Stimulated activated naive B cell treated with anti-CD40 and anti-IgM and Interleukin-4, amounts not matched to agents 10 μg/mL and 1 μg/mL and 100 μg/mL, for 72 hours (primary cell): Measurements from ENCODE around the gene KDM1A.
A peak's percentile ranks its signal among the peaks of the same experiment; 100 is the strongest.

ENCODE experiments used
- ATAC-seq, 2 donors: fragments of 150-1000 bp; cut with Tn5 transposase; replicated peaks; 2 replicates each; pipeline ENCODE4 v1.10.0; 2021; ENCODE audit warnings: moderate library complexity in 1 of 2
- DNase-seq: peaks from one replicate; pipeline ENCODE4 v3.0.0; 2021
- H3K27ac Mint-ChIP-seq: one replicate; pipeline ENCODE4 v1.8.0; 2022; ENCODE audit warnings: mild to moderate bottlenecking, mixed read lengths
- H3K27me3 Mint-ChIP-seq, 2 donors: one replicate each; pipeline ENCODE4 v1.8.0; 2022; ENCODE audit warnings: mixed read lengths in 2 of 2
- H3K36me3 Mint-ChIP-seq, 2 donors: one replicate each; pipeline ENCODE4 v1.8.0; 2022; ENCODE audit warnings: mixed read lengths in 2 of 2, mild to moderate bottlenecking in 1 of 2
- H3K4me1 Mint-ChIP-seq, 2 donors: one replicate each; pipeline ENCODE4 v1.8.0; 2022; ENCODE audit warnings: mixed read lengths in 2 of 2, mild to moderate bottlenecking in 1 of 2
- H3K4me3 Mint-ChIP-seq, 2 donors: one replicate each; pipeline ENCODE4 v1.8.0; 2022; ENCODE audit warnings: mild to moderate bottlenecking in 2 of 2, mixed read lengths in 2 of 2, moderate library complexity in 1 of 2
- H3K9me3 Mint-ChIP-seq, 2 donors: one replicate each; pipeline ENCODE4 v1.8.0; 2022; ENCODE audit warnings: mixed read lengths in 2 of 2, mild to moderate bottlenecking in 1 of 2

Gene KDM1A

DNA sequence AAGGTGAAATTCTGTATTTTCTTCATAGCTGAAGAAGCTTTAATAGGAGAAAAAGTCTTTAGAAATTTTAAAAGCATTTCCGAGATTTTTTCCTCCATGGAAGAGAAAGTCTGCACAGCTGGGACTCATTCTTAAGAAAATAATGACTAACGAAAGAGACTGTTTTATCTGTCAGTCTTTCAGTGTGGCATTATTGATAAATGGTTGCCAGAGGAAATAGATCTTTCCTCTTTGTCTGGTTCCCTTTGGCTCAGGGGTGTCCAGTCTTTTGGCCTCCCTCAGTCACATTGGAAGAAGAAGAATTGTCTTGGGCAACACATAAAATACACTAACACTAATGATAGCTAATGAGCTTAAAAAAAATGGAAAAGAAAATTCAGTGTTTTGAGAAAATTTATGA is 49.9 kb downstream of the KDM1A start:
- Mint-ChIP-seq H3K36me3 (peaks cover 28 to 48% of the 10 kb centered on the region in 2 donors), H3K9me3 (no peaks in the 10 kb centered on the region), H3K4me3 (no peak overlapping the region), H3K27ac (no peak overlapping the region), H3K27me3 (no peaks in the 10 kb centered on the region), H3K4me1 (peaks cover 0 to 2% of the 10 kb centered on the region in 2 donors)
- ATAC-seq (no peak), DNase-seq (no peak)

DNA sequence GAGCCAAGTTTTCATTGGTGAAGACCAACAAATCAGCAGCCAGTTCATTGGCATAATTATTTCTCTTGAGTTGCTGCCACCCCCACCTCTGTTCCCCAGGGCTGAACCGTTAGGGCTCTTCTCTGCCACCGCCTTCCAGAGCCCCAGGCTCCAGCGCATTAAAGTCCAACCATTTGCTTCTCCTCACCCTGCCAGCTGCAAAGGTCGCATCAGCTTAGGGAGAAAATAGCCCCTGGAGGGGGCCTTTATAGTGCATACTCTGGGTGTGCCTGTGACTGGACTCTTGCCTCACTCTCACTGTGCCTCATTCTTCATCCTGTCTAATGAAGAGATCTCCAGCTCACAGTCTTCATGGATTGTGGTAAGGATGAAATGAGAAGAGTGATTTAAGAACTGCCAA is 50.4 kb downstream of the KDM1A start:
- Mint-ChIP-seq H3K4me3 (no peak overlapping the region), H3K9me3 (no peaks in the 10 kb centered on the region), H3K27me3 (no peaks in the 10 kb centered on the region), H3K36me3 (peaks cover 28 to 48% of the 10 kb centered on the region in 2 donors), H3K27ac (peak overlapping the region; percentile 20), H3K4me1 (peaks cover 0 to 2% of the 10 kb centered on the region in 2 donors)
- ATAC-seq (no peak), DNase-seq (no peak)

DNA sequence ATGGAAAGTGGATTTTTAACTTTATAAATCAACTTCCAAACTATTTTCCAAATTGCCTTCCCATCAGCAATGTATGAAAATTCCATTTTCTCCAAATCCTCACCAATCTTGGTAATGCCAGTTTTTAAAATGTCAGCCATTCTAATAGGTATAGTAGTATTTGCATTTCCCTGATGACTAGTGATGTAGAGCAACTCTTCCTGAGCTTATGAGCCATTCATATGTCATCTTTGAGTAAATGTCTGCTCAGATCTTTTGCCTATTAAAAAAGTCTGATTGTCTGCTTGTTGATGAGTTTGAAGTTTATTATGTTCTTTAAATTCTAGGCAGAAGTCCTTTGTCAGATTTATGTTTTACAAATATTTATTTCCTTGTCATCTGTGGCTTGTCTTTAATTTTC is 54.7 kb downstream of the KDM1A start:
- ATAC-seq (no peak), DNase-seq (no peak)
- H3K4me3 Mint-ChIP-seq = no peak overlapping the region
- H3K27me3 Mint-ChIP-seq = no peaks in the 10 kb centered on the region
- no peaks in the 10 kb centered on the region for H3K4me1 Mint-ChIP-seq
- H3K27ac Mint-ChIP-seq = no peak overlapping the region
- H3K36me3 Mint-ChIP-seq = peaks cover 29 to 45% of the 10 kb centered on the region in 2 donors
- no peaks in the 10 kb centered on the region for H3K9me3 Mint-ChIP-seq

DNA sequence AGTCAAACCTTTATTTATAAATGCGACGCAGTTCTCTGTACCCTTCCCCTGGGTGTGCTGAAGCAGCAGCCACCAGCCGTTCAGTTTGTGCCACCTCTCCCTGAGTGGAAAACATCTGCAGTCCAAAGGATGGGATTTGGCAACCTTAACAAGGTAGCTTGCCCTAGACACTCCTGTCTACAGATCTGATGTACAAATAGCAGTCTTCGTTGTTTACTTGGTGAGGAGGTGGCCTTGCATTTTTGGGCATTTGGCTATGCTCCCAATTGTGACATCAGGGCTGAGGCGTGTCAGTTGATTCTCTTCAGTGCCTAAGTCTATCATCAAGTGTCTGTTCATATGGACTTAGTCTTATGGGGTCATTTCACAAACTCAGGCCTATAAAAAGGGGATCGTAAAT is 59.8 kb downstream of the KDM1A start:
- H3K9me3 Mint-ChIP-seq = no peaks in the 10 kb centered on the region
- DNase-seq (no peak), ATAC-seq (no peak)
- H3K4me1 Mint-ChIP-seq = no peaks in the 10 kb centered on the region
- no peak overlapping the region for H3K4me3 Mint-ChIP-seq
- H3K27ac Mint-ChIP-seq = peak overlapping the region; percentile 51
- no peaks in the 10 kb centered on the region for H3K27me3 Mint-ChIP-seq
- H3K36me3 Mint-ChIP-seq = peaks cover 35 to 56% of the 10 kb centered on the region in 2 donors

DNA sequence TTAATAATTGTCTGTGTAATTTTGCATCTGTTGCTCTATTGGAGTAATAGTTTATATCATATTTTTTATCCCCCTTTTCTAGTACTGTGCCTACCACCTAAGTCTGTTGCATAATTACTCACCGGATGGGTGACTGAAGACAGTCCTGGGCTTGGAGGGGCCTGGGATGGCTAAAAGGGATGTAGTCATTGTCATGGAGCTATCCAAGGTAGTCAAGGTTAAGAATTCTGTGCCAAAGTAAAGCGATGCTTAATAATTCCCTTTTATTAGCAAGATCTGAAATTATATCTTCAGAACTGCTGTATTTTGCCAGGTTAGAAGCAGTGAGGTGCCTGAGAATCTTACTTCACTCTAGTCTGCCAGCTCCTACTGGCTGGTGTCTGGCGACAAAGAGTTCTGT is 61.6 kb downstream of the KDM1A start:
- Mint-ChIP-seq H3K27ac (no peak overlapping the region), H3K9me3 (no peaks in the 10 kb centered on the region), H3K27me3 (no peaks in the 10 kb centered on the region), H3K36me3 (peaks cover 35 to 63% of the 10 kb centered on the region in 2 donors), H3K4me3 (no peak overlapping the region), H3K4me1 (peaks cover 0 to 3% of the 10 kb centered on the region in 2 donors)
- DNase-seq (no peak), ATAC-seq (no peak)

DNA sequence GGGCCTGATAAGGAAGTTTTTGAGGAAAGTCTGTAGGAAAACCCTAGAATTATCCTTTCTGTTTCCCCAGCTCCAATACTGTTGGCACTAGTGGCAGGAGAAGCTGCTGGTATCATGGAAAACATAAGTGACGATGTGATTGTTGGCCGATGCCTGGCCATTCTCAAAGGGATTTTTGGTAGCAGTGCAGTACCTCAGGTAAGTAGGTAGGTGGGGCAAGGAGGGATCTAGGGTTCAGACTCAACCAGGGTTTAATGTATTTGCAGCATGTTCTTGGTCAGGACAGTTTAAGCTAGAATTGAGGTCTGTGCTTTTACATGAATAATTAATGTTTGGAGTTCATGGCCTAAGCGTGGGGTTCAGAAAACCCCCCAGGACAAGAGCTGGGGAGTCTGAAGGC is 62.1 kb downstream of the KDM1A start:
- no peaks in the 10 kb centered on the region for H3K27me3 Mint-ChIP-seq
- no peak overlapping the region for H3K4me3 Mint-ChIP-seq
- ATAC-seq (no peak), DNase-seq (no peak)
- H3K36me3 Mint-ChIP-seq = peaks cover 35 to 67% of the 10 kb centered on the region in 2 donors
- peaks cover 0 to 3% of the 10 kb centered on the region in 2 donors for H3K4me1 Mint-ChIP-seq
- no peaks in the 10 kb centered on the region for H3K9me3 Mint-ChIP-seq
- no peak overlapping the region for H3K27ac Mint-ChIP-seq

DNA sequence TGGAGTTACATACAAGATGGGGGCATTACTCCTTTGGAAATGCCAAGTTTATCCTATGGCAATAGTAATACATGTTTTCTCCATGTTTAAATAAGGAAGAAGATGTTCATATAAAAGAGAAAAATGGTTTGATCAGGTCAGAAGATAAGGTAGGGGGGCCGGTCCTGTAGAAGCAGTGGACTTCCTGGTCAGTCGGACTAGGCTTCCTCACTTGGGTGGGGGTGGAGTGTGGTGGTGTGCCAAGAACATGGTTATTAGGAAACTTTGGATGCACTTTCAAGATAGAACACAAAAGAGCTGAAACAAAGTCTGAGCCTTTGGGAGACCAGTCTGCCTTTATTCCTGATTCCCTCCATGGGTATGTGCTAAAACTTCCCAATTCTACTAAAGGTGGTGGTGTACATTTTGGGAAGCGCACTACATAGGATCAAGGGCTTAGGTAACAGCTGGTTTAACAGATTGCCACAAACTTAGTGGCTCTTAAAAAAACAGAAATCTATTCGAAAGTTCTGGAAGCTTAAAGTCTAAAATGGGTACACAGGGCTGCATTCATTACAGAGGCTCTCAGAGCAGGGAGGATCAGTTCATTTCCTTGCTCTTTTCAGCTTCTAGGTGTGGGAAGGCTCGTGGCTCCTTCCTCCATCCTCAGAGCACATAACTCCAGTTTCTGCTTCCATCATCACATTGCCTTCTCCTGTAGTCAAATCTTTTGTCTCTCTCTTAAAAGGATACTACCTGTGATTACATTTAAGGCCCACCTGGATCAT is 64.6 kb downstream of the KDM1A start:
- no peak for ATAC-seq
- peaks cover 0 to 3% of the 10 kb centered on the region in 2 donors for H3K4me1 Mint-ChIP-seq
- H3K27ac Mint-ChIP-seq = peak overlapping the region; percentile 57
- H3K27me3 Mint-ChIP-seq = no peaks in the 10 kb centered on the region
- H3K9me3 Mint-ChIP-seq = no peaks in the 10 kb centered on the region
- H3K4me3 Mint-ChIP-seq = no peak overlapping the region
- peaks cover 40 to 78% of the 10 kb centered on the region in 2 donors for H3K36me3 Mint-ChIP-seq
- no peak for DNase-seq

DNA sequence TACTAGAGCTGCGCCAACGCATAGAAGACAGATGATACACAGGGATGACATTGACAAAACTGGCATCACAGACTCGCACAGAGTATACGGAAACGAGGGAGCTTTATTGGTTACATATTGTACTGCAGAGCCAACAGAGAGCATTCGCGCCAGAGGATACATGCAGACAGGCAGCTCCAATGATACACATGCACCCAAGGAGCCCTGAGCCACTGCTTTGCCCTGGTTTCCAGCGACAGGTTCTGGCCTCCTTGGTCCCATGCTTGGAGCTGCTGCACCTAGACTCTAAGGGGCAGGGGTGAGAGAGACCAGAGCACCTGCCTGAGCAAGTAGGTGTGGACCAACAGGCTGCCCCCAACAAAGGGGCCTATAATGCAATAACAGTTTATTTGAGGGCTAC is 65.6 kb downstream of the KDM1A start:
- H3K4me3 Mint-ChIP-seq = no peak overlapping the region
- ATAC-seq (no peak), DNase-seq (no peak)
- H3K27me3 Mint-ChIP-seq = no peaks in the 10 kb centered on the region
- H3K9me3 Mint-ChIP-seq = no peaks in the 10 kb centered on the region
- peaks cover 41 to 68% of the 10 kb centered on the region in 2 donors for H3K36me3 Mint-ChIP-seq
- peaks cover 0 to 3% of the 10 kb centered on the region in 2 donors for H3K4me1 Mint-ChIP-seq
- H3K27ac Mint-ChIP-seq = no peak overlapping the region

DNA sequence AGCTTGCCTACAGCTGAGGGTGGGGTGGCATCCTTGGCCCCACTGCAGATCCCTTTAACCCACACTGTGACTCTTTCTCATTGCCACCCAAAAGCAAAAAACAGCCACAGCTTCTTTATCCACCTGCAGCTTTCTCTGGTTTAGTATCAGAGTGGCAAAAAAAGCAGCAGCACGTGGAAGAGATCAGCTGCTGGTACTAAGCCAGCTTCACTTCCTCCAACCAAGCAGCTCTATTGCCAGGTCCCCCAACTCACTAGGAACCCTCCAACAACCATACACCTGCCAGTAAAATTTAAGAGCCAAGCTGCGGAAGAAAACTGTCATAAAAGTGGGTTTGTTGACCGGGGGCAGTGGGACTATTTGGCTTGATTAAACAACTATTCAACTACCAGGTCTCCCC is 66.4 kb downstream of the KDM1A start:
- Mint-ChIP-seq H3K27ac (peak overlapping the region; percentile 62), H3K4me3 (no peak overlapping the region), H3K9me3 (no peaks in the 10 kb centered on the region), H3K36me3 (peaks cover 38 to 64% of the 10 kb centered on the region in 2 donors), H3K4me1 (peaks cover 0 to 3% of the 10 kb centered on the region in 2 donors), H3K27me3 (no peaks in the 10 kb centered on the region)
- DNase-seq = no peak
- no peak for ATAC-seq

DNA sequence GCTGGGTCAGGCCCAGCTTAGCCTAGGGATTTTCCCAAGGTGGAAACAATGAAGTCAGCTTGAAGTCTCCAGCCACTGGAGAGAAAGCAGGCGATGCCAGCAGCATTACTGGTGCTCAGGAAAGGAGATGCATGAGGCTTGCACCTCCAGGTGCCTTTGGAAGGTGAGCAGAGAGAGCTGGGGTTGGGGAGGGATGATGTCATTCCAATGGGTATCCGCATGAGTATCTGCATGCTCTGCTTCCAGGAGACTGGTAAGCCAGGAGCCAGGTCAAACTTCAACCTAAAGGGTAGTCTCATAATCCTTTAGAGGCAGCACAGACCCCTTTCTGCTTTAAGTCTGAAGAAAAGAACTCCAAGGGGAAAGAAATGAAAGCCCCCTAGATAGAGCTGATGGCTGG is 68.8 kb downstream of the KDM1A start:
- peaks cover 38 to 55% of the 10 kb centered on the region in 2 donors for H3K36me3 Mint-ChIP-seq
- ATAC-seq (no peak), DNase-seq (no peak)
- H3K4me1 Mint-ChIP-seq = peaks cover 0 to 3% of the 10 kb centered on the region in 2 donors
- H3K27ac Mint-ChIP-seq = peak overlapping the region; percentile 37
- H3K27me3 Mint-ChIP-seq = no peaks in the 10 kb centered on the region
- no peak overlapping the region for H3K4me3 Mint-ChIP-seq
- no peaks in the 10 kb centered on the region for H3K9me3 Mint-ChIP-seq

DNA sequence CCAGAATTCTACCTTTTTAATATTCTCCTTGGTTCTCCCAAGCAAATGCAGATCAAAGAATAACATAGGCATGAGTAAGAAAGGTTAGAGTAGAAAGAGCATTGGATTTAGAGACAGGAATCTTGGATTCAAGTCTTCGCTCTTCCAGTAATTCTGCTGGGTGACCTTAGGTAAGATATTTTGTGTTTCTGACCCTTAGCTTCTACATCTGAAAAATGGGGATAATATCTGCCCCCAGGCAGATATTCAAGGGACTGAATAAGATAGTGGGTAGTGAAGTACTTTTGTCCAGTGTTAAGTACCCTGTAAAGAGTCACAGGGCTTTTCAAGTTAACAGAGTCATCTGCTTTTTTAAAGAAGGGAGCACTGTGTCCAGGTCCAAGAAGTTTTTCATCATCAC is 70.8 kb downstream of the KDM1A start:
- peaks cover 0 to 3% of the 10 kb centered on the region in 2 donors for H3K4me1 Mint-ChIP-seq
- no peaks in the 10 kb centered on the region for H3K27me3 Mint-ChIP-seq
- H3K9me3 Mint-ChIP-seq = no peaks in the 10 kb centered on the region
- H3K36me3 Mint-ChIP-seq = peaks cover 45 to 53% of the 10 kb centered on the region in 2 donors
- no peak for ATAC-seq
- no peak overlapping the region for H3K4me3 Mint-ChIP-seq
- no peak overlapping the region for H3K27ac Mint-ChIP-seq
- DNase-seq = no peak

DNA sequence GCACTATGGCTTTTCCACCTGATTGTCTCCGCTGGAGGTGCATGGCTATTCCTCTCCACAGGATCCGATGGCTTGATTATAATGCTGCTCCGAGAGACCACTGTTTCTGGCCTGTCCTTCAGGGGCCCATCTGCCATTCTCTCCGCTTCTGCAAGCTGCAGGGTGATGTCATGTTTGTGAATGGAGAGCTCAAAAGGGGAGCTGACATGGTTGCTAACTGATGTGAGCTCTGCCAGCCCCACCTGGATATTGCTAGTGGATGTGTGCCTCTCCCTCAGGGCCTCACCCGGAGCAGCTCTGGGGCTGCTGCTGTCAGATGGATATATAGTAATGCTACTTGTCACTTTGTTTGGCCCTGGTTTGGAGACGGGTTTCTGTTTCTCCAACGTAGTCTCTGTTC is 72.3 kb downstream of the KDM1A start:
- no peak for ATAC-seq
- Mint-ChIP-seq H3K27me3 (no peaks in the 10 kb centered on the region), H3K9me3 (no peaks in the 10 kb centered on the region), H3K27ac (no peak overlapping the region), H3K36me3 (peaks cover 43 to 48% of the 10 kb centered on the region in 2 donors), H3K4me3 (no peak overlapping the region), H3K4me1 (no peaks in the 10 kb centered on the region)
- no peak for DNase-seq

DNA sequence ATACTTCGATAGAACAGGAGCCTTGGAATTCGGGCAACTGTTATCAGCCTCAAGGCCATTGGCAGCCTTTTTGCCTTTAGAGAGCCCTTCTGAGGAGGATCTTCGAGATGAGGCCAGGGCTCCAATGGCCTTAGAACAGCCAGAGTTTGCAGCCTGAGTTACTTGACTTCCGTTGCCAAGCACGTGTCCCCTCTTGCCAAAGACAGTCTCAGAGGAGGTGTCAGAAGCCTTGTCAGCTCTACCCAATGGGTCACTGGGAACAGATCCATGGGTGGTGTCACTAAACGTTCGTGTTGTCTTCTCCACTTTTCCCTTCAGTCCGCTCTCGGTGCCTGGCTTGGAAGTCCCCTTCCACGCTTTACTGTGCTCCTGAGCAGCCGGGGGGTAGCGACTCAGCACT is 73.2 kb downstream of the KDM1A start:
- ATAC-seq = no peak
- DNase-seq = no peak
- H3K4me1 Mint-ChIP-seq = no peaks in the 10 kb centered on the region
- no peaks in the 10 kb centered on the region for H3K27me3 Mint-ChIP-seq
- H3K9me3 Mint-ChIP-seq = no peaks in the 10 kb centered on the region
- no peak overlapping the region for H3K4me3 Mint-ChIP-seq
- H3K27ac Mint-ChIP-seq = no peak overlapping the region
- H3K36me3 Mint-ChIP-seq = peaks cover 36 to 41% of the 10 kb centered on the region in 2 donors

DNA sequence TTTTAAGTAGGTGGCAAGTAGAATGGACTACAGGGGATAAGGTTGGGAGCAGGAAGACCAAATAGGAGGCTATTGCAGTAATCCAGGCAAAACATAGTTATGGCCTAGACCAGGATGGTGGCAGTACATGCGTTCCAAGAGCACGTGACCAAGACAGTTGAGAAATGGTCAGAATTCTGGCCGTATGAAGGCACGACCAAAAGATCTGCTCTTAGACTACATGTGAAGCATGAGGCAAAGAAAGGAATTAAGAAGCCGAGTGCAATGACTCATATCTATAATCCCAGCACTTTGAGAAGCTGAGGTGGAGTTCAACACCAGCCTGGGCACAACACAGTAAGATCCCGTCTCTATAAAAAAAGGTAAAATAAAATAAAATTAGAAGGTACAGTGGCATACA is 78.0 kb downstream of the KDM1A start:
- ATAC-seq = no peak
- H3K27ac Mint-ChIP-seq = no peak overlapping the region
- H3K36me3 Mint-ChIP-seq = peaks cover 17 to 23% of the 10 kb centered on the region in 2 donors
- H3K4me1 Mint-ChIP-seq = peaks cover 12 to 24% of the 10 kb centered on the region in 2 donors
- no peak overlapping the region for H3K4me3 Mint-ChIP-seq
- no peaks in the 10 kb centered on the region for H3K9me3 Mint-ChIP-seq
- no peaks in the 10 kb centered on the region for H3K27me3 Mint-ChIP-seq
- DNase-seq = no peak

DNA sequence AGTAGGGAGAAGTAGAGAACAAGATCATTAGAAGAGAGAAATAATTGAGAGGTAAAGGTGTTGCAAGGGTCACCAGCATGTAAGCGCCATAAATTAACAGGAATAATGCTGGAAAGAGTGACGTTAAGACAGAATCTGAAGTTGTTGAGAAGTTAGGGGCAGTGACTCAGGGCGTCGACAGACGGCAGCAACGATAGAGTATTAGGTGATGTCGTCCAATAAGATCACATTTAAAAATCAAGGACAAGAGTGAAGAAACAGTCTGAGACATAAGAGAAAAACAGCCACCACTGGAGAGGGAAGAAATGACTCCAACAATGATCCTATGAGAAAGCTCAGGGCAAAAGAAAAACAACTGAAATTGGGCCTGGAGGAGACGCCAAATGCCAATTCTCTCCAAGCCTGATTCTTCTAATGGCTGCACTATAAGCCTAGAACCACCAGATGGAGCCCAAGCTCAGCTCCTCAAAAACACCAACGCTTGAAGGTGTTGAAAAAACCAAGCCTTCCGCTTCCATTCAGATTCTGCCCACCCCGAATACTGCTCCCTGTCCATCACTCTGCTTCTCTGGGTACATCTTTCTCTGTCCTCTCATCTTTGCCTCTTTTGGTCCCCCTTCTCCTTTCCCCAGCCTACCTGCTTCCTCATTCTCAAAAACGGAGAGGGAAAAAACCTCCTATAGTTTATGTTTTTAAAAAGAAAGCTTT is 79.3 kb downstream of the KDM1A start:
- peaks cover 19 to 36% of the 10 kb centered on the region in 2 donors for H3K4me1 Mint-ChIP-seq
- ATAC-seq (peak; percentile 53 to 59), DNase-seq (peak; percentile 34)
- no peaks in the 10 kb centered on the region for H3K27me3 Mint-ChIP-seq
- H3K27ac Mint-ChIP-seq = no peak overlapping the region
- H3K4me3 Mint-ChIP-seq = peak overlapping the region in 1 of 2 donors; percentile 1
- no peaks in the 10 kb centered on the region for H3K9me3 Mint-ChIP-seq
- H3K36me3 Mint-ChIP-seq = peaks cover 12 to 19% of the 10 kb centered on the region in 2 donors
